LNCaP clone FGC (cell line): ENCODE data around the gene COL27A1.

ENCODE experiments used
- DNase-seq: peaks from one replicate; pipeline ENCODE4 v3.0.0-alpha.2; 2011; ENCODE audit warnings: low read depth
- H3K4me3 ChIP-seq: 2 replicates; pipeline ENCODE4 v1.5.1; 2011; ENCODE audit warnings: mild to moderate bottlenecking, low read depth, low read length, control low read depth
- CTCF ChIP-seq: IDR thresholded peaks from 2 replicates; pipeline ENCODE4 v1.5.1; 2012; ENCODE audit warnings: mild to moderate bottlenecking; ENCODE audit not compliant: control insufficient read depth, insufficient read depth; ENCODE audit errors: extremely low read depth

COL27A1 gene

GRCh38 chr9:114214686-114215414 lies 59.5 kb downstream of the COL27A1 start:
- no peak for DNase-seq
- H3K4me3 ChIP-seq = no peak overlapping the region
- no peak for TF ChIP-seq CTCF

- no peak overlapping the region for H3K4me3 ChIP-seq
- no peak for TF ChIP-seq CTCF
- no peak for DNase-seq
Observed at GRCh38 chr9:114216081-114216480, 60.7 kb downstream of the COL27A1 start.

- no peak for TF ChIP-seq CTCF
- no peak overlapping the region for H3K4me3 ChIP-seq
- DNase-seq = no peak
Observed at GRCh38 chr9:114216976-114217375, 61.6 kb downstream of the COL27A1 start.

- no peak overlapping the region for H3K4me3 ChIP-seq
- TF ChIP-seq CTCF = no peak
- no peak for DNase-seq
Observed at GRCh38 chr9:114218264-114219120, 63.2 kb downstream of the COL27A1 start.

- no peak for TF ChIP-seq CTCF
- DNase-seq = no peak
- H3K4me3 ChIP-seq = no peak overlapping the region
Observed at GRCh38 chr9:114220061-114220541, 64.8 kb downstream of the COL27A1 start.

GRCh38 chr9:114221706-114222465 lies 66.5 kb downstream of the COL27A1 start:
- DNase-seq = no peak
- no peak overlapping the region for H3K4me3 ChIP-seq
- TF ChIP-seq CTCF = no peak
